Activated CD4-positive, alpha-beta T cell treated with anti-CD3 and anti-CD28 coated beads for 48 hours (primary cell): Measurements from ENCODE around the gene SOWAHC.
"Not testable (repeated sequence)": the region's sequence is repeated elsewhere in the genome, so short reads cannot be mapped to it uniquely, and the experiment has no call there.

Experiments
- DNase-seq: peaks from one replicate; pipeline ENCODE4 v3.0.0-alpha.2; 2020

Gene SOWAHC

GRCh38 chr2:109613922-109614714 lies at the start of gene SOWAHC, which contains the start of gene SEPTIN10:
Gene SOWAHC (plus strand): TSS chr2:109614364. CDS start chr2:109614490, 126 bp downstream.
Gene SEPTIN10 (minus strand): TSS chr2:109613966. CDS start chr2:109613827, 139 bp downstream.
- DNase-seq, result peak; percentile 85

- no peak for DNase-seq
Measured at GRCh38 chr2:109575373-109575772, 38.8 kb upstream of the SOWAHC start.

GRCh38 chr2:109577630-109578029 lies 36.5 kb upstream of the SOWAHC start:
- DNase-seq, result not testable (repeated sequence)

- DNase-seq, result no peak
Measured at GRCh38 chr2:109582928-109583895, 31.0 kb upstream of the SOWAHC start.

GRCh38 chr2:109586687-109587086 lies 27.5 kb upstream of the SOWAHC start:
- no peak for DNase-seq

- no peak for DNase-seq
Measured at GRCh38 chr2:109591206-109591605, 23.0 kb upstream of the SOWAHC start.

- DNase-seq, result no peak
Measured at GRCh38 chr2:109592905-109593304, 21.3 kb upstream of the SOWAHC start.

GRCh38 chr2:109594246-109594885 lies 19.8 kb upstream of the SOWAHC start:
- DNase-seq, result no peak

GRCh38 chr2:109595644-109596043 lies 18.5 kb upstream of the SOWAHC start:
- DNase-seq, result no peak

- no peak for DNase-seq
Measured at GRCh38 chr2:109597283-109597682, 16.9 kb upstream of the SOWAHC start.

- DNase-seq, result no peak
Measured at GRCh38 chr2:109601783-109602182, 12.4 kb upstream of the SOWAHC start.

GRCh38 chr2:109602617-109603188 lies 11.5 kb upstream of the SOWAHC start:
- no peak for DNase-seq

- DNase-seq, result peak; percentile 3
Measured at GRCh38 chr2:109604597-109604996, 9.6 kb upstream of the SOWAHC start.

GRCh38 chr2:109607766-109608165 lies 6.4 kb upstream of the SOWAHC start:
- no peak for DNase-seq

- DNase-seq, result no peak
Measured at GRCh38 chr2:109609352-109610024, 4.7 kb upstream of the SOWAHC start.

GRCh38 chr2:109611467-109612095 lies 2.6 kb upstream of the SOWAHC start:
- no peak for DNase-seq

- DNase-seq, result peak; percentile 8
Measured at GRCh38 chr2:109613081-109613921, 863 bp upstream of the SOWAHC start.

- DNase-seq, result no peak
Measured at GRCh38 chr2:109614715-109615636, 812 bp downstream of the SOWAHC start.

GRCh38 chr2:109615637-109616144 lies 1.5 kb downstream of the SOWAHC start:
- no peak for DNase-seq
